Muscle layer of duodenum (tissue), 2 donors: ENCODE data around the gene MOSMO.
"Not testable (repeated sequence)": the region's sequence is repeated elsewhere in the genome, so short reads cannot be mapped to it uniquely, and the experiment has no call there.

Experiments
- H3K27ac ChIP-seq: one replicate; pipeline ENCODE4 v1.7.0; 2013; ENCODE audit warnings: mild to moderate bottlenecking, low read length
- H3K27me3 ChIP-seq: one replicate; pipeline ENCODE4 v1.7.0; 2013; ENCODE audit warnings: low read depth, mild to moderate bottlenecking, control low read depth, low read length
- H3K36me3 ChIP-seq, 2 donors: one replicate each; pipeline ENCODE4 v1.7.0; 2013; ENCODE audit warnings: low read length in 2 of 2, control low read depth in 1 of 2, mild to moderate bottlenecking in 1 of 2; ENCODE audit not compliant: insufficient read depth in 2 of 2, control insufficient read depth in 1 of 2
- H3K4me1 ChIP-seq, 2 donors: one replicate each; pipeline ENCODE4 v1.7.0; 2013; ENCODE audit warnings: low read length in 2 of 2, mild to moderate bottlenecking in 2 of 2, control low read depth in 1 of 2, moderate library complexity in 1 of 2; ENCODE audit not compliant: insufficient read depth in 2 of 2, control insufficient read depth in 1 of 2
- H3K4me3 ChIP-seq, 2 donors: one replicate each; pipeline ENCODE4 v1.7.0; 2013; ENCODE audit warnings: low read length in 2 of 2, low read depth in 1 of 2, mild to moderate bottlenecking in 1 of 2
- H3K9me3 ChIP-seq, 2 donors: one replicate each; pipeline ENCODE4 v1.7.0; 2013; ENCODE audit warnings: low read length in 2 of 2, control low read depth in 1 of 2, mild to moderate bottlenecking in 1 of 2; ENCODE audit not compliant: control insufficient read depth in 1 of 2
- donor health status: healthy.

MOSMO gene

DNA sequence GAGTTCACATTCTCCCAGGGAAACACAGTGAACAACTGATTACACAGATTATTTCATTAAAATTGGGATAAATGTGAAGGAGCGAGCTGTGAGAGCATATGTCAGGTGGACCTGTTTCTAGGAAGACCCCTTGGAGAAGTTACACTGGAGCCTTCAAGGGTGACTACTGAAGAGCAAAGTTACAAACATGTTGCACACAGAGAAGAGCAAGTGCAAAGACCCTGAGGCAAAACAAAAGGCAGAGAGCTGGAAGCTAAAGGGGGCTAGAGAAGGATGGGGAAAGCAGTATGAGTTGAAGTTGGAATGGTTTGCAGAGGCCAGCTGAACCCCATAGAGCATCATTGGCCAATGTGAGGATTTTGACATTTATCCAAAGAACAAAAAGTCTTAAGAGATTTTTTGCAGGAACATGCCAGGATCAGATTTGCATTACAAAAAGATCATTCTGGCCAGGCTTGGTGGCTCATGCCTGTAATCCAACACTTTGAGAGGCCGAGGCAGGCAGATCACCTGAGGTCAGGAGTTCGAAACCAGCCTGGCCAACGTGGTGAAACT is 21.1 kb upstream of the MOSMO start:
- Histone ChIP-seq H3K27ac (no peak overlapping the region), H3K4me1 (peaks cover 0 to 10% of the 10 kb centered on the region in 2 donors), H3K27me3 (no peaks in the 10 kb centered on the region), H3K36me3 (peaks cover 27 to 28% of the 10 kb centered on the region in 2 donors), H3K9me3 (no peaks in the 10 kb centered on the region), H3K4me3 (no peak overlapping the region)

DNA sequence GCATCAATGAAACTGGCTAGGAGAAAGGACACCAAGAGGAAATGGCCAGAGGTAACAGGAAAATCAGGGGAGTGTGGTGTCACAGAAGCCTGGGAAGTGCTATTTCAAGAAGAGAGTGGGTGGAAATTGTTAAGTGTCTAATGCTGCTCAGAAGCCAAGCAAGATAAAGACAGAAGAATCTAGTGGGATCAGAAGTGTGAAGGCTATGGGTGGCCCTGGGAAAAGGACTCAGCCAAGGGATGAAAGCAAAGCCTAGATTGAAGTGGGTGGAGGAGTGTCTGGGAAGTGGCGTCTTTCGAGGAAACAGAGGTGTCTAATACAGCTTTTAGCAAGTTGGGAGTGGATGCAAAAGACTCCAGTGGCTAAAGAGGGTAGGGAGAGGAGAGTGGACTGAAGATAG is 20.4 kb upstream of the MOSMO start:
- Histone ChIP-seq H3K4me1 (peaks cover 0 to 10% of the 10 kb centered on the region in 2 donors), H3K36me3 (peaks cover 21 to 22% of the 10 kb centered on the region in 2 donors), H3K27ac (no peak overlapping the region), H3K4me3 (no peak overlapping the region), H3K9me3 (no peaks in the 10 kb centered on the region), H3K27me3 (no peaks in the 10 kb centered on the region)

DNA sequence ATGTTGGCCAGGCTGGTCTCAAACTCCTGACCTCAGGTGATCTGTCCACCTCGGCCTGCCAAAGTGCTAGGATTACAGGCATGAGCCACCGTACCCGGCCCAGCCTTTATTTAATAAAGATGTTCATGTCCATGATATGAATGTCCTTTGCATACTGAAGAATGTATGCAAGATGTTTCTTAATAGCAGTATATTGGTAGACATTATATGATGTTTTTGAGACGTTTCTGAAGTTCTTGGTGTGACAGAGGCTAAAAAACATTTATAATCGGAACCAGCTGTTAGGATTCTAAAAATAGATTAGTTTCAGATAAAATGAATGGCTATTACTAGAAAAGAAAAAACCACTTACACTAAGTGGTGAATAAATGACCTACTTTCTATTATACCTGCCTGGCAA is 18.8 kb upstream of the MOSMO start:
- no peak overlapping the region for H3K4me3 ChIP-seq
- no peaks in the 10 kb centered on the region for H3K9me3 ChIP-seq
- peaks cover 0 to 10% of the 10 kb centered on the region in 2 donors for H3K4me1 ChIP-seq
- no peak overlapping the region for H3K27ac ChIP-seq
- no peaks in the 10 kb centered on the region for H3K27me3 ChIP-seq
- H3K36me3 ChIP-seq: peaks cover 4 to 8% of the 10 kb centered on the region in 2 donors

DNA sequence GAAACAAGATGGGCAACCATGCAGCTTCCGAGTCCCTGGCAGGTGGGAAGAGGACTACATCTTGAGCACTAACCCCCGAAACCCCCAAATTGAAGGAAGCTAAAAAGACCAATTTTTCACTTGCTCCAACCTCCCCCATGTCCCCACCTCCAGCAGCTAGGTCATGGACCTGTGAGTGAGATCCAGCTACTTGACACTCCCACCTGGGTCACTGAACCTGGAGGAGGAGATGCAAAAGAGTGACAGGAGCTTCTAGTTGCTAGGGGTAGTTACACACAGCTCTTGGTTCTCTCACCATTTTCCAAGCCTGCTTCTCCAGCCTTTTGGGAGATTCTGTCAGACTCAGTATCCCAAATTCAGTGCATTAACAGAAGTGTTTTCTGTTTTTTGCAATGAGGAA is 18.2 kb upstream of the MOSMO start:
- Histone ChIP-seq H3K36me3 (peaks cover 0 to 2% of the 10 kb centered on the region in 2 donors), H3K9me3 (no peaks in the 10 kb centered on the region), H3K27me3 (no peaks in the 10 kb centered on the region), H3K27ac (no peak overlapping the region), H3K4me1 (peaks cover 0 to 10% of the 10 kb centered on the region in 2 donors), H3K4me3 (no peak overlapping the region)

DNA sequence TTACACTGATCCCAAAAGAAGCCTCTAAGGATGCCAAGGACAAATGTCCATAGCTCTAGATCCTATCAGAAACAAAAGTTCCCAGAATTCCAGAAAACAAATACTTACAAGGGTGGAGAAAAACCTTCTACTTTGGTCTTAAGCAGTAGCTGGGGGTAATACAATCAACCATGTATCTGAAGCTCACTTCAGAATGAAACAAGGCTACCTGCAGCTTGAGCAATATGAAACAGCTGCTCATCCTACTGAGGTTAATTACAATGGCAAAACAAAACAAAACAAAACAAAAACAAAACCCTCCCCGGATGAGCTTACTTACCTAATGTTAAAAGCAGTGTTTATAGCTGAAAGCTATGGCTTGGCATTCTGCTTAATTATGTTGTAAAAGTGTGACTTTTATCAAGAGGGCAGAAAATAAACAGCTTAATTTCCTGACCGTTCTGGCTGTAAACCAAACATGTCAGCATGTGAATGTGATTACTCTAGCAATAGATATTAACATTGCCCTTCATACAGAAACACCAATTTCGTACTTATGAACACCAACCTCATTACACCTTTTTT is 17.4 kb upstream of the MOSMO start:
- no peaks in the 10 kb centered on the region for H3K27me3 ChIP-seq
- no peak overlapping the region for H3K4me3 ChIP-seq

DNA sequence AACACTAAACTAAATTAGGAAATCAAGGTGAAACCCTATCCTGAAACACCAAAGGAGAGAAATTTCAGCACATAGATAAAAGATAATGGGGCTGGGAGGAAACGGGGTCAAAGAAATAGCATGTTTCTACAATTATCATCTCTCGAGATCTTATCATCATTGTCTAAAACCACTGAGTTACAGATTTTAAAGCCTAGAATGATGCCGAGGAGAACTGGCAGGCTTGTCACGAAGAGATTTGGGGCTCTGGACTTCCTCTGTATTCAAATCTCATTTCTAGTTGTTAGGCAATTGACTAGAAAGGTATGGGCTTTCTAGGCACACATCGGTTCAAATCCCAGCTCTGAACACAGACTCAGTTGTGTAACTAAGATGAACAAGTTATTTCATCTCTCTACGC is 16.3 kb upstream of the MOSMO start:
- Histone ChIP-seq H3K4me1 (peaks cover 0 to 10% of the 10 kb centered on the region in 2 donors), H3K36me3 (no peaks in the 10 kb centered on the region), H3K27ac (no peak overlapping the region), H3K4me3 (no peak overlapping the region), H3K9me3 (no peaks in the 10 kb centered on the region), H3K27me3 (no peaks in the 10 kb centered on the region)

More for the DNA sequence above, 17.4 kb upstream of the MOSMO start:
- Histone ChIP-seq H3K36me3 (no peaks in the 10 kb centered on the region), H3K4me1 (peaks cover 0 to 10% of the 10 kb centered on the region in 2 donors), H3K27ac (no peak overlapping the region), H3K9me3 (no peaks in the 10 kb centered on the region)

DNA sequence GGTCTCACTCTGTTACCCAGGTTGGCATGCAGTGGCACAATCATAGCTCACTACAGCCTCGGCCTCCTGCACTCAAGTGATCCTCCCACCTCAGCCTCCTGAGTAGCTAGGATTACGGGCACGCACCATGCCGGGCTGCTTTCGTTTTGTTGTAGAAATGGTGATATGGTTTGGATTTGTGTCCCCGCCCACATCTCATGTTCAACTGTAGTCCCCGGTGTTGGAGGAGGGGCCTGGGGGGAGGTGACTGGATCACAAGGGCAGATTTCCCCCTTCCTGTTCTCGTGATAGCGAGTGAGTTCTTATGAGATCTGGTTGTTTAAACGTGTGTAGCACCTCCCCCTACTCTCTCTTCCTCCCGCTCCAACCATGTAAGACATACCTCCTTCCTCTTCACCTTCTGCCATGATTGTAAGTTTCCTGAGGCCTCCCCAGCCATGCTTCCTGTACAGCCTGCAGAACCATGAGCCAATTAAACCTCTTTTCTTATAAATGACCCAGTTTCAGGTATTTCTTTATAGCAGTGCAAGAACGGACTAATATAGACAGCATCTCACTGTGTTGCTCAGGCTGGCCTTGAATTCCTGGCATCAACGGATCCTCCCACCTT is 12.9 kb upstream of the MOSMO start:
- no peaks in the 10 kb centered on the region for H3K9me3 ChIP-seq
- no peaks in the 10 kb centered on the region for H3K36me3 ChIP-seq
- peaks cover 0 to under 1% of the 10 kb centered on the region in 2 donors for H3K4me1 ChIP-seq
- H3K4me3 ChIP-seq: no peak overlapping the region
- no peak overlapping the region for H3K27ac ChIP-seq
- no peaks in the 10 kb centered on the region for H3K27me3 ChIP-seq

DNA sequence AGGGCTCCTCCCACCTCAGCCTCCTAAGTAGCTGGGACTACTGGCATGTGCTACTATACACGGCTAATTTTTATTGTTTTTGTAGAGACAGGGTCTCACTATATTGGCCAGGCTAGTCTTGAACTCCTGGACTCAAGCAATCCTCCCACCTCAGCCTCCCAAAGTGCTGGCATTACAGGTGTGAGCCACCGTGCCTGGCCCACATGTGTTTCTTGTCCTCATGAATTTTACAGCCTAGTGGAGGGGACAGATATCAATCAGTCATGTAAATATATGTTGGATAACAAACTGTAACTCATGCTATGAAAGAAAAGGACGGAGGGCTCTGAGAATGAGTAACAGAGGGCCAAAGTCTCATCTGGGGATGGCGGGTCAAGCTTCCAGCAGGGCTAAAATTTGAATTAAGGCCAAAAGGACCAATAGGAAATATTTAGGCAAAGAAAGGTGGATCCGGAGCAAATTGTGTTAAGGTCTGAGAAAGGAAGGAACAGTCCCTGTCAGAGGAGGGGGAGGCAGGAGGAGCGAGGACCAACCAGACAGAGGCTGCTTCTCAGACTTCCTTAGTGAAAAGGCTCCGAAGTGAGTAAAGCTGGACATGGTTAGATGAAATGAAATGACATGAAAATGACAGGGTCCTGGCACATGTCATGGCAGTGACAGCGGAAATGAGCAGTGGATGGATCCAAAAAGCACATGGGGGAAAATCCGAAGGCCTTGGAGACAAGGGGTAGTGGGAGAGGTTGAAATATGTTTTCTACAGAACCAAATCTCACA is 10.8 kb upstream of the MOSMO start:
- no peaks in the 10 kb centered on the region for H3K36me3 ChIP-seq
- peaks cover 0 to 7% of the 10 kb centered on the region in 2 donors for H3K4me1 ChIP-seq
- no peaks in the 10 kb centered on the region for H3K9me3 ChIP-seq
- H3K4me3 ChIP-seq: no peak overlapping the region
- no peaks in the 10 kb centered on the region for H3K27me3 ChIP-seq
- no peak overlapping the region for H3K27ac ChIP-seq

DNA sequence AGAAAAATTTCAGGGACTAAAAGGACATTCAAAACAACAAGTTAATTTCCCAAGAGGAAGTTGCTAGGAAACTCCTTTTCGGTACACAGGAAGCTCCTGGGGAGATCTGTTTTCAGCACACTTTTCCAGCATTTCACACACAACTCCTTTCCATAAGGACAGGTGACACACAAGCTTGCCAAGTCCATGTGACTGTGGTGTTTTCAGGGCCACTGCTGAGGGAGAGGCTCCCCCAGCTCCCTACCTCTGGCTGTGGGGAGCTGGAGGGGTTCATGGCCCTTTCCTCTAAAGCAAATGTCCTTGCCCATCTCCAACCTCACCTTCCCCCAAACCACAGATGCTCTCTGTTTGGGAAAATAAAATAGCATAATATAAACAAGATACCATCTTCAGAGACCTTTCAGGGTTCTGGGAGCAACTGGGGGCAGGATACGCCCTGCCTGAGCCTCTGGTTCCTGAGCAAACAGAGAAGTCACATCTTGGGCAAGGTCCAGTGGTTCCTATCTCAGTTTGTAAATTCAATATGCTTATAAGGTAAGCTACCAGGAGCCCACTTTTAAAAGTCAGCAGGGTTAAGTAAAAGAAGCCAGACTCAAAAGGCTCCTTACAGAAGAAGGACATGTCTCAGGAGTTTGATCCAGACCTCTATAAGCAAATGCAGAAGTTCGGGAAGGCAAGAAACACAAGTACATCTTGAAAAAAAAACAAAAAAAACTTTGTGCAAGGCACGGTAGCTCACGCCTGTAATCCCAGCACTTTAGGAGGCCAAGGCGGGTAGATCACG is 10.0 kb upstream of the MOSMO start:
- Histone ChIP-seq H3K27ac (no peak overlapping the region), H3K4me3 (no peak overlapping the region), H3K9me3 (no peaks in the 10 kb centered on the region), H3K4me1 (peaks cover 0 to 7% of the 10 kb centered on the region in 2 donors), H3K36me3 (no peaks in the 10 kb centered on the region), H3K27me3 (no peaks in the 10 kb centered on the region)

DNA sequence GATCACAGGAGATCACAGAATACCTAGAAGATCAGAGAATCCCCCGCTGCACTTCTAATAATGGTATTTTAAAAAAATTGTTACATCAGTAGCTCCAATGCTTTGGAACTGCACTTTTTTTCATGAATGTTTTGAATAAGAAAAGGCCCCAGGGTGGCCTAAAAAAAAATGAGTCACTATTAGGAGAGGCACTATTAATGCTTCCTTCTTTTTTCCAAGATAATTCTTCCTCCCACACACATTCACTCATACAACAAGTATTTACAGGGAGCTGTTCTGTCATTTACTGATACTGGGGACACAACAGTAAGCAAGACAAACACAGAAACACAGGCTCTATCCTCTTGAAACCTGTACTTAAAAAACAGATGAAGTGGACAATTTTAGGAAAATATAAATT is 6.3 kb upstream of the MOSMO start:
- Histone ChIP-seq H3K4me1 (peaks cover 0 to 7% of the 10 kb centered on the region in 2 donors), H3K36me3 (no peaks in the 10 kb centered on the region), H3K9me3 (no peaks in the 10 kb centered on the region), H3K27ac (no peak overlapping the region), H3K4me3 (peak overlapping the region; percentile 7 to 43), H3K27me3 (no peaks in the 10 kb centered on the region)

DNA sequence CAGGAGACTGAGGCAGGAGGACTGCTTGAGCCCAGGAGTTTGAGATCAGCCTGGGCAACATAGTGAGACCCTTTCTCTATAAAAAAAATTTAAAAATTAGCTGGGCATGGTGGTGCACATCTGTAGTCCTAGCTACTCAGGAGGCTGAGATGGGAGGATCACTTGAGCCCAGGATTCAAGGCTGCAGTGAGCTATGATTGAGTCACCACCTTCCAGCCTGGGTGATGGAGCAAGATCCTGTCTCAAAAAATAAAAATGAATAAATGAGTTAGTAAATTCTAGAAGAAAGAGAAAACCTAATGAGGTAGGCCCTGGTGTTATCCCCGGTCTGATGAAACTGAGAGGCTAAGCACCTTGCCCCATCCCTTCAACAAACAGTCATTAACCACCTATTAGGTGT is 5.9 kb upstream of the MOSMO start:
- H3K27ac ChIP-seq, H3K36me3 ChIP-seq, H3K4me3 ChIP-seq: not testable (repeated sequence)

More for the DNA sequence above, 5.9 kb upstream of the MOSMO start:
- peaks cover 1 to 10% of the 10 kb centered on the region in 2 donors for H3K4me1 ChIP-seq
- not testable (repeated sequence) for H3K27me3 ChIP-seq, H3K9me3 ChIP-seq
